ENCODE data around the gene RMC1.

- TF ChIP-seq CTCF (IDR thresholded peaks at IDR 0.05): no peak
- TF ChIP-seq POLR2A (IDR thresholded peaks at IDR 0.05): no peak
Observed at GRCh38 chr18:23567671-23568070, 64.4 kb downstream of the RMC1 start.
